NCI-H748 (cell line): Measurements from ENCODE around the gene DNAJC6.
"Not testable (repeated sequence)": the region's sequence is repeated elsewhere in the genome, so short reads cannot be mapped to it uniquely, and the experiment has no call there.

ENCODE experiments used
- DNase-seq: peaks from one replicate; lab custom pipeline; 2025; ENCODE audit not compliant: unreplicated experiment; lab: John Stamatoyannopoulos, UW

DNAJC6 gene

DNA sequence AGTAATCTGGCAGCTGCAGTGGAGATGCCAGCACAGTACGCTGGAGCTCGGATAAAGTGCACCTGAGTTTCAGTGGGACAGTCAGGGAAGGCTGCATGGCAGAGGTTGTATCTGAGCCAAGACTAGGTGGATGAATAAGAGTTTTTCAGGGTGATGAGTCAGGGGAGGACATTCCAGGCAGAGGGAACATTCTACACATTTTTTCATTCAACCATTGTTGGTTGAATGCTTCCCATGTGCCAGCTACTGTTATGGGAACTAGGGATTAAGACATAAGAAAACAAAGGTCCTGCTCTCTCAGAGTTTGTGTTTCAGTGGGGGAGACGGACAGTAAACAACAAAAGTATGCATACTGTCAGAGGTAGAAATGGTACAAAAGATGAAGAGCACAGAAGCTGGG, 116.4 kb downstream of the DNAJC6 start:
- DNase-seq = no peak

DNA sequence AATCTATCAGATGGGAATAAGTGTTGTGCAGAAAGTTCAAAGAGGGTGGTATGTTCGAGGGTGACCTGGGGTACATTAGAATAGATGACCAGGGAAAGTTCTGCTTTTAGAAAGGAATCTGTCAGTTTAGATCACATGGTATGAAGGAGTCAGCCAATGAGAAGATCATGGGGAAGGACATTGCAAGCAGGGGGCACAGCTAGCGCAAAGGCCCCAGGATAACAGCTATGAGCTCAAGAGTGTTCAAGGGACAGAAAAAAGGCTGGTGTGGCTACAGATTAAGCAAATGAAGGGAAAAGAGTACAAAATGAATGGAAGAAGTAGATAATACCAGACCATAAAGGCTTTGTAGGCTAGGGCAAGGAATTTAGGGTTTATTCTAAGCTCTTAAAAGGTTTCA, 119.7 kb downstream of the DNAJC6 start:
- no peak for DNase-seq

DNA sequence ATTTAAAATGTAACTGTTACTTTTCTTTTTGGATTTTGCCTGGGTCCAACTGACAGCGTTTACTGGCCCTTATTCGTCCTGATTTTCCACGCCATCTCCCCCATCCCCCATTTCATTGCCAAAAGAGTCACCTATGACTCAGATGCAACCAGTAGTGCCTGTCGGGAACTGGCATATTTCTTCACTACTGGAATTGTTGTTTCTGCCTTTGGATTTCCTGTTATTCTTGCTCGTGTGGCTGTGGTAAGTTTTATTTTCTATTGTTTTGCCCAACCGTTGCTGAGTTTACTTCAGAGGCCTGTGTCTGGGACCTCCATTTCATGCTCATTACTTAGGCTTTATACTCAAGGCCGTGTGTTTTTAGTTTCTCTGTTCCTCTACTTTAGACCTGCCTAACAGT, 120.5 kb downstream of the DNAJC6 start:
- no peak for DNase-seq

DNA sequence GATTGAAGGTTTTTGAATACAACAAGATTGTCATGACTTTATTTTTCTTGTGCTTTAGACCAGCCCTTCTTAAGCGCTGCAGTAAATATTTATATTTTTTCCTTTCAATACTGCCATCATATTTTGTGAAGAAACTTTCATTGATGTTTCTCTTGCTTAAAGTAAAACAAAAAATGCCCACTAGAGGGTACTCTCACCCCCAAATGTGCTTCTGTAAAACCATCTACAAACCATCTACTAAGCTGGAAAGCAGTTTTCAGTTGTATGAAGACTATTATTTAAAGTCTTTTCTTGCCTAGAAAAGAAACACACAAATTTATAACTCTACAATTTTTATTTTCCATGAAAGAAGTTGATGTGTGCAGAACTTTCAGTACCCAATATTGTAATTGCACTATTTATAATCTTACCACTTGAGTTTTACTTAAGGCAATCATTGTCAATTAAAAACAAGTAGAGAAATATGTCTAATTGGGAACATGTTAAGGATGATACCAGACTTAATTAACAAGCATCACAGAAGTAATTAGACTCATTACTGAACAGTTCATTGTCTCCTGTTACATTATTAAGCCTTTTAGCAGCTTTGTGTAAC, 121.9 kb downstream of the DNAJC6 start:
- DNase-seq = peak; percentile 52

DNA sequence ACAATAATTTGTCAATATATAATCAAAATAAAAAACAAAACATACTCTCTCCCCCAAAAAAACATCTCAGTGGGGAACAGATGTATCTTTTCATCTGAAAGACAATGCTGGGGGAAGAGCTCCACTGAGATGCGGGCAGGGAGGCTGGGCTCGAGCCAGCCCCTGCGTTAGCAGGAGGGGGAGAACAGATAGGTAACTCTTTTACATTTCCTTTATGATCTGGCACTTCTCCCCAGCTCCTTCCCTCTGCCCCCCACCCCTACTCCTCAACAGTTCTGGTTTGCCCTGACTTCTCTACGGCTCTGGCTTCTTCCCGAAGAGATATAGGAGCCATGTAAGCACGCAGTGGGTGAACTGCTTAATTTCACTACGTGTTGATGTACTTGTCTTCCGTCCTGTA, 123.6 kb downstream of the DNAJC6 start:
- no peak for DNase-seq

DNA sequence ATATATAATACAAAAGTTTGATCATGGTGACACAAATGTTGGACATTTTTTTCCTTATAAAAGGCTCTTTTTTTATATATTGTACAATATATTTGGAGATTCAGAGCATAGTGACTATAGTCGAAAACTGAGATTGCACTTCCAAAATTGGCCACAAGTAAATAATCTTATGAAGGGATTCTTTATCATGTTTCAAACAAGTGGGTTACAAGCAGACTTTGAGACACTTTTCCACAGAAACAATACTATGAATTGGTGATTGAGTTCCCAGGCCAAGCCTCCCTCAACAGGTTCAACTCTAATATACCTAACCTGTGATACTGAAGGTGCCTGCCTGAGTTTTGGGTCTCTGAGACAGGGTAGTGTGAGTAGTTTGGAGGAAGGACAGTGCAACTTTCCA, 124.9 kb downstream of the DNAJC6 start:
- DNase-seq = no peak

DNA sequence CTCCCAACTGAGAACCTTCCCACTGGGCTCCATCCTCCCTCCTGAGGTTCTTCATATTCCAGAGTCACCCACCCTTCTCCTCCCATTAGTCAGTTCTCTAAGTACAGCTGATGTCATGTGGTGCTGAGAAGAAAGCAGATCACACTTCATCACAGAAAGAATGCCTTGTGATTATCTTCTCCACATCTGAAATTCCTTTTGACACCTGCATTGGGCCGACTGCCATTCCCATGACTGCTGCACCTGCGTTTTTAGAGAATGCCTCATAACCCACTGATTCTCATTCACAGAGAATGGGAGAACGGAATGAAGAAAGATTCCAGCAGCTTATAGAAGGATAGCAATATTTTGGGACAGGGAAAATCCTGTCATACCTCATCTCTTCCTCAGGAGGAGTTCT, 125.4 kb downstream of the DNAJC6 start:
- DNase-seq = no peak

DNA sequence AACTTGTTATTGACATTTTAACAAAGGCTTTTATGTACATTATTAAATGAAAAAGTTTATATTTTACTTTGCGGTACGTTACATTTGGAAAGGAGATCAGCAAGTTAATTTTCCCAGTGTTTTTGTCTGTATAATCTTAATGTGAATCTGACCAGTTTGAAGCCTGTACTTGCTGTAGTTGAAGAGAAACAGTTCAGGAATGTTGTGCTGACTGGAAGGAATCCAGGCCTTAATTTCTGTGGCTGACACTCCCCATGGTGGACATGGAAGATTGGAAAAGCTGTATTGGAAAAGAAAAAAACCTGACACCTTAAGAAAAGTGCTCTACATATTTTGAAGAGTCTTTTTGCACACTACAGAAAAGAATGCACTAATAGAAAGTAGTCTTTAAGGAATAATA, 126.6 kb downstream of the DNAJC6 start:
- DNase-seq = no peak

DNA sequence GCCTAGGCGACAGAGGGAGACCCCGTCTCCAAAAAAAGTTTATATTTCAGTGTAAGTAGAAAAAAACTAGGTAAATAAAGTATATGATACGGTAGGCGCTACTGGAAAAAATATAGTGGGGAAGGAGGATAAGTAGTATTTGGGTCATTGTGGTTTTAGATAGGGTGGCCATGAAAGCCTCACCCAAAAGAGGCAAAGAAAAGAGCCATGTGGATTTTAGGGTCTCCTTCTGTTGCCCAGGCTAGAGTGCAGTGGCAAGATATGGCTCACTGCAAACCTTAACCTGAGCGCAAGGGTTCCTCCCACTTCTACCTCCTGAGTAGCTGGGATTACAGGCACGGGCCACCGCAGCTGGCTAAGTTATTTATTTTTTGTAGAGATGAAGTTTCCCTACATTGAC, 128.3 kb downstream of the DNAJC6 start:
- no peak for DNase-seq

DNA sequence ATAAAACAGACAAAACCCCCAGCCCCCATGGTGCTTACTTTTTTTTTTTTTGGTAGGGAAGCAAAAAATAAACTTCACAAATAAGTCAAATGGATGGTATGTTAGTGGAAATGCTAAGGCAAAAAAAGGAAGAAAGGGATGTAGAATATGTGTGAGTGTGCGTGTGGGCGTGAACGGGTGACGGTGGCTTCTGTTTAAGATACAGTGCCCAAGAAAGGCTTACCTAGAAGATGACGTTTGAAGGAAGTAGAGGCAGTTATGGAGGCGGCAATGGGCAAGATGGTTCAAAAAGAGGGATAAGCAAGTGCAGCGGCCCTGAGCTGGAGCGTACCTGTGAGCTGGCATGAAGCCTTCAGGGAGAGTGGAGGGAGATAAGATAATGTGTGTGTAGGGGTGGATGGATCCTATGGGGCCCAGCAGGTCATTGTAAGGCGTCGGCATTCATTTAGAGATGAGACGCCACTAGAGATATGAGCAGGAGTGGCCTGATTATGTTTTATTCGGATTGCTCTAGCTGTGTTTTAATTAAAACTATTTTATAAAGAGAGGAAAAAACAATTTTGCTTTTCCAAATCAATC, 131.1 kb downstream of the DNAJC6 start:
- DNase-seq = no peak

DNA sequence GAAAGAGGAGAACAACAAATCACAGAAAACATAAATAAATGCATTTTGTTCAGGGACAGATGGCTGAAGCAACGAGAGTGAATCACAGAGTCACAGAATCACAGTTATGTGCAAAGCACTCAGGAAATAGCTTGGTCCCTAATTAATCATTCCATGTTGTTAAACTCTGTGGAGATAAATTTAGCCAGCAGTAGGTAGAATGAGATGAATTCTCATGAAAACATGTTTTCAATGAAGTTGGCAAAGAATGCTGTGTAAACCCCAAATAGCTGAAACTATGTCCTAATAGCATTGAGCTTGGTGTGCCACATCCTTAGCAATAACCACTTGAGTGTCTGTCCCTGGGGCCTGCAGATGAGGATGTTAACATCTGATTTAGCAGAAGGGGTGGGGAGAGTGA, 131.6 kb downstream of the DNAJC6 start:
- DNase-seq = no peak

DNA sequence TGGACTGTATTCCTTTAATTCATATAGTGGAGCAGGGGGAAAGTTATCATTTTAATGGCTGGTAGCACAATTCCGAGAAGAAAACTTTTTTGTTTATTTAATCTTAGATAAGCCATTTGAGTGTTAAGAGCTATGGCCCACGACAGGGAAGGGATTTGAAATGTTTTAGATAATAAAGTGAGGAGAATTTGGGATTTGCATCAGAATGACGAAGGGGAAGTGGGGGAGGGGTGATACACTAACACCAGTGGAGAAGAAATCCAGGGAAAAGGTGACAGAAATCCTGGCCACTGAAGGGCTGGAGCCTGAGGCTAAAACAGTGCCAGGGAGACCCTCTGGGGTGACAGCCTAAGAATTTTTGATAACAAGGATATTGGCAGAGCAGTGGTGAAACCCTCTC, 132.1 kb downstream of the DNAJC6 start:
- DNase-seq = no peak

DNA sequence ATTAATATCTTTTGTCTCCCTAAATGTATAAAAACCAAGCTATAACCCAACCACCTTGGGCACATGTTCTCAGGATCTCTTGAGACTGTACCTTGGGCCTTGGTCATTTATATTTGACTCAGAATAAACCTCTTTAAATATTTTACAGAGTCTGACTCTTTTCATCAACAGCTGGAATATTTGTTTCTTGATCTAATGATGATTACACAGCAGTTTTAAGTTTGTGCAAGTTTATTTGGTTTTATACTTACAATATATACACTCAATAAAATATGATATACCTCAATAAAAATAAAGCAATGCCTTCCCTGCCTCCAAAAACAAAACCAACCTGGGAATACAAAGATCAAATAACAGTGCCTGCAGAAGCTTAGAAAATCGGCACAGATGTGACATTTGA, 133.1 kb downstream of the DNAJC6 start:
- DNase-seq = no peak

DNA sequence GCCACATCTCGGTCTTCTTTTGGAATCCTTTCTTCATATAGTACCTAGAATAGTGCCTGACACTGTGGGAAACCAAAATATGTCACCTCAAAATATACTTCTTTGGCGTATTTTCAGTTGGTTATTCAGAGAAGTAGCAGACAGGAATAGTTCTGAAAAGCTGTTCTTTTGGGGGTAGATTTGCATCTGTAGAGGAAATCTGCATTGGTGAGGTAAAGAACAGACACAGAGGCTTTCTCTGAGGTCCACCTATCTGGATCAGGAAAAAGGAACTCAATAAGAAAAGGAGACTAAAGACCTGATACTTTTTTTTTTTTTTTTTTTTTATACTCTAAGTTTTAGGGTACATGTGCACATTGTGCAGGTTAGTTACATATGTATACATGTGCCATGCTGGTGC, 134.3 kb downstream of the DNAJC6 start:
- no peak for DNase-seq

DNA sequence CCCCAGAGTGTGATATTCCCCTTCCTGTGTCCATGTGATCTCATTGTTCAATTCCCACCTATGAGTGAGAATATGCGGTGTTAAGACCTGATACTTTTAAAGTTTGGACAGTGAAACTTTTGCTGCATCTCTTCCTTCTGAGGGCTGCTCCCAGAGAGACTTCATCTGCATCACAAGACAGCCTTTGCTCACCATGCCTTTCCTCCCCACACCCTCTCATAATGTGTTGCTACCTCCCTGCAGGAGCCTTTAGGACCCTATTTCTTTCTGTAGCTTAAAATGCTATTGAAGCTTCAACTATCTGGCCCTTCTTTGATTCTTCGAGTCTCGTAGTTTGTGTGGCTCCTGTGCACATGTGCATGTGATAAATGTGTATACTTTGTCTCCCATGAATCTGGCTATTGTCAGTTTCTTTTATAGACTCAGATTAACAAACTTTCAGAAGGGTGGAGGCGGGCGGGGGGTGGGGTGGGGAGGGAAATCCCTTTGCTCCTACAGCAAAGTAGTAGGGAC, 134.8 kb downstream of the DNAJC6 start:
- DNase-seq = no peak

DNA sequence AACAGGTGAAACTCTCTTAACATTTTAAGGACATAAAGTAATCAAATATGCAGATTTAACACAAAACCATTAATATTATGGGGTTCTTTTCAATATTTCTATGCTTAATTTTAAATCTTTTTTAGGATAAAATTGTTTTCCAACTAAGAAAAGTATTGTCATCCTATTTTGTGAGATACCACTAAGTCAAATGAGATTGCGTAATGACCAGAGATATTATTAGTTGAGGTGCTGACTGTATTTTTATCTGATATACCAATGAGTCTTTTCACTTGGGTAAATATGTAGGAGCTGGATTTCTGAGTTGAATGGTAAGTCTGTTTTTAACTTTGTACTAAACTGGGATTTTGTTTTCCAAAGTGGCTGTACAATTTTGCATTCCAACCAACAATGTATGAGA, 136.5 kb downstream of the DNAJC6 start:
- no peak for DNase-seq

DNA sequence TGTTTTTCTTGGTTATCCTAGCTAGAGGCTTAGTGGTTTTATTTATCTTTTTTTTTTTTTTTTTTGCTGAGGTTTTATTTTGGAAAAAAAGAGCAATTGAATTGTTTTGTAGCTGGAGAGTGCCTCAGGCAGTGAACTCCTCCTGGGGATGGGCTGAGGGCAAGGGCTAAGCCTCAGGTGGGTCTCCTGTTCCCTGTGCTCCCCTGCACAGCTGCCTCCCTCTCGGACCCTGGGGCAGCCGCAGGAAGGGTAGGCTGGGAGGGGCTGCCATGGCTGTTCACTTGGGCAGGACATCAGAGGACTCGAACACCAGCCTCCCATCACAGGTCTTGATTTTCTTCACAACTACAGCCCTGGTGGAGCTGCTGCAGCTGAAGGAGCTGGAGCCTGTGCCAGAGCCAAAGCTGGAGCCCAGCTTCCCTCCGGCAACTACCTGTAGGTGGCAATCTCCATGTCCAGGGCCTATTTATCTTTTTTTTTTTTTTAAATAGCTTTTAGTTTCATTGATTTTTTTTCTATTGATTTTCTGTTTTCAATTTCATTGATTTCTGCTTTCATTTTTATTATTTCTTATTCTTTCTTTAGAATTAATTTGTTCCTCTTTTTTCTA, 140.0 kb downstream of the DNAJC6 start:
- DNase-seq = no peak

DNA sequence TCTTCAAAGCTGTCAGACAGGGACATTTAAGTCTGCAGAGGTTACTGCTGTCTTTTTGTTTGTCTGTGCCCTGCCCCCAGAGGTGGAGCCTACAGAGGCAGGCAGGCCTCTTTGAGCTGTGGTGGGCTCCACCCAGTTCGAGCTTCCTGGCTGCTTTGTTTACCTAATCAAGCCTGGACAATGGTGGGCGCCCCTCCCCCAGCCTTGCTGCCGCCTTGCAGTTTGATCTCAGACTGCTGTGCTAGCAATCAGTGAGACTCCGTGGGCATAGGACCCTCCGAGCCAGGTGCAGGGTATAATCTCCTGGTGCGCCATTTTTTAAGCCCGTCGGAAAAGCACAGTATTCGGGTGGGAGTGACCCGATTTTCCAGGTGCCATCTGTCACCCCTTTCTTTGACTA, 146.3 kb downstream of the DNAJC6 start:
- not testable (repeated sequence) for DNase-seq

DNA sequence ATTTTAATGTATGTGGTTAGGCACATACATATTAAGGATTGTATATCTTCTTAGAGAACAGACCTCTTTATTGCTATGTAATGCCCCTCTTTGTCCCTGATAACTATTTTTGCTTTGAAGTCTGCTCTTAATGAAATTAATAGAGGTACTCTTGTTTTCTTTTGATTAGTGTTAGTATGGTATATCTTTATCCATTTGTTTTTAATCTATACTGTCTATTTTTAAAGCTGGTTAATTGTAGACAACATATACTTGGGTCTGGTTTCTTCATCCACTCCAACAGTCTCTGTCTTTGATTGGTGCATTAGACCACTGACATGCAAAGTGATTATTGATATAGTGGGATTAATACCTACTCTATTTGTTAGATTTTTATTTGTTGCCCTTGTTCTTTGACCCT, 147.1 kb downstream of the DNAJC6 start:
- no peak for DNase-seq

DNA sequence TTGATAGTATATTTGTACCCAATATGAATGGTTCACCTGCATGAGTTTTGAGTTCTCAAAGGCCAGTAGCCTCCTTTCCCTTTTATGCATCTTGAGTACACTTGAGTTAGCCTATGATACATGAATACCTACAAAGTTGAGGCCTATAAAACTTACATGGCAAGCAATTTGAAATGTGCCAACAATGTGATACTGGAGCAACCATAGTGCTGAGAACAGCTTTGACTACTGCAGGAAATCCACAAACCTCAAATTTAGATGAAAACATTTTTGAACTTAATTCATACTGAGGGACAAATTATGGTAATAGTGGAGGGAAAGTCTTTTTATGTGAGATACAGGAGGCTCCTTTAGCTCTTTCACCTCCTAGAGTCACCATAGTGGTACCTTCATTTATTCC, 148.5 kb downstream of the DNAJC6 start:
- DNase-seq = no peak

DNA sequence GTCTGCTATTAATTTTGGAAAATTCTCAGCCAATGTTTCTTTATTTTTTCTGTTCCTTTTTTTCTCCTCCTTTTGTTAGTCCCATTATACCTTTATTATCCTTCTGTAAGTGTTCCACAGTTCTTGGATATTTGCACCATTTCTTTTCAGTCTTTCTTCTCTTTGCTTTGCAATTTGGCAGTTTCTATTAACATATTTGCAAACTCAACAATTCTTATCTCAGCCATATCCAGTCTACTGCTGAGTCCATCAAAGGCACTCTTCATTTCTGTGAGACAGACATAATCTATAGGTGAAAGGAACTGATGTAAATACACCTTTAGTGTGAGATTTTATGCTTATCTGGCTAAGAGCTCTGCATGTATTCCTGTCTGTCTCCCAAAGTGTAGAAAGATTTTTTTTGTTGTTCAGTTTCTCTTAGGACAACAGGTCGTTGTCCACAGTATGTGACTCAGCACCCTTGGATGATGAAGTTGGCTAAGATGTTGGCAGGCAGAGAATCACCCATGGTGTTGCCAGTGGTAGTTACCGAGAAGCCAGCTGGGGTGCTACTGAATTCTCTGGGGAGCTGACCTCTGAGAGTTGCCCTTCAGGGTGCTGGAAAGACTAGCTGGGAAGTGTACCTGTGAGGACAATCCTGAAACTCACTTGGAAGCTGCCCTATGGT, 149.5 kb downstream of the DNAJC6 start:
- DNase-seq = no peak

DNA sequence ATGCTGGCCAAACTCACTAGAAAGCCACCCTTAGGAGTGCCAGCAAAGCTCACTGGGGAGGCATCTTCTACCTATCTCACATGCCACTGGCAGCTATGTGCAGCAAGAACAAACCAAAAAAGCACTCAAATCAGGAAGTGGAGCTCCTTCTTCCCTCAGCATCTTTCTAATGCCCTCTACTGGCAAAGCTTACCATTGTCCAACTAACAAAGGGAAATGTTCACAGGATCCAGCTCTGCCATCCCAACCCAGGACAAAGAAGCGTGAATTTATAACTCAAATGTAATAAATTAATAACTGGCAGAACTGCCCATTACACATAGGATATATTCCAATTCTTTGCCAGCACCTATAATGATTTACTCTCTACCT, 150.0 kb downstream of the DNAJC6 start:
- DNase-seq = peak; percentile 37
